Measurements from ENCODE around the gene TAF1A.

TAF1A gene

GRCh38 chr1:222539951-222540597 lies 49.7 kb downstream of the TAF1A start:
- no peak for DNase-seq (ENCODE audit: low read depth in 1 of 2, low spot score in 1 of 2)

GRCh38 chr1:222535455-222535854 lies 54.3 kb downstream of the TAF1A start:
- no peak for DNase-seq (ENCODE audit: low read depth in 1 of 2, low spot score in 1 of 2)

DNA sequence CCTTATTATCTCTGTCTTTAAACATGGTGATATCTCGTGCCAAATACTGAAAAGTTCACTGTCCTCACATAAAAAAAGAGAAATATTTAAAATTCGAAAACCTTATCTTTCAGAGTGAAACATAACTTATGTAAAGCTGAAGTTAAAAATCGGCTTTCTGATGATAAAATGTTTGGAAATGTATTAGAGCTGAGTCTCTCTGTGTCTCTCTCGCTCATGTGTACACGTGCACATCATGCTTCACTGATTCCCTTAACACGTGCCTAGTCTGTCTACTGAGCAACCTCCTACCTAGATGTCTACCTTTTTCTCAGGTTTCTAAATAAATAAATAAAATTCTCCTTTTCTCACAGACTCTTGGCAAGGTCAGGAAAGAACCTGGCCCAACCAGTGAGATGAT lies 58.9 kb downstream of the TAF1A start:
- DNase-seq (ENCODE audit: low read depth in 1 of 2, low spot score in 1 of 2) = no peak

DNA sequence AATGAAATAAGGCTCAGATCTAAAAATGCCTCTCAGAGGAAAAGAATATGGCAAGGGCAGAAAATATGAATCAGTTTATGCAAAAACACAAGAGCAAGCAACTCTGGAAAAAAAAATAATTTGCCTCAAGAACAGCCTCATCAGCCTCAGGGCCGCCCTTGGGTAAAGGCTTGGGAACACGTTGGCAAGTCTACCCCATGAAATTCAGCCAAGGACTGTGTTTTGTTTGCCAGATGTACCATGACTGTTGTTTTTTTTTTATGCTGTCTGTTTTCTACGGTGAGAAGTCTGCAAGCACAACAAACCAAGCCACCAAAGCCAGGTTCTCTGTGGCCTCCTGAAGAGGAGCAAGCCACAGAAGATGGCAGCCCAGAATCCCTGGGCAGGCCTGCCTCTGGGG lies 59.8 kb downstream of the TAF1A start:
- DNase-seq (ENCODE audit: low read depth in 1 of 2, low spot score in 1 of 2) = no peak

- DNase-seq (ENCODE audit: low read depth in 1 of 2, low spot score in 1 of 2) = no peak
These were observed 60.6 kb downstream of the TAF1A start for GRCh38 chr1:222529181-222529580.

DNA sequence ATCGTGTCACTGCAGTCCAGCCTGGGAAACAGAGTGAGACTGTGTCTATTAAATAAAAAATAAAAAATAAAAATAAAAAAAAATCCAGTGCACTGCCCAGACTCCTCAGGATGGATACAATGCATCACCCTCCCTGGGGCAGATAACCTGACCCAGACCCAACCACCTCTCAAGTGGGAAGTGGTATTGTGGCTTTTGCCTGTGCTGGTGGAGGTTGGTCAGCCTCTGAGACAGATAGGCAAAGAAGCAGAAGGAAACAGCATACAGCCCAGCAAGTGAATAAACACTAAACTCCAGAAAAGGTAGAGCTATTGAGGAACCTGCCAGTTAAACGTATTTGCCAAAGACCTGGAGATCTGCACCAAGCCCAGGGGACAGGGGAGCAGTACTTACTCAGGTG lies 63.8 kb downstream of the TAF1A start:
- DNase-seq (ENCODE audit: low read depth in 1 of 2, low spot score in 1 of 2) = no peak

DNA sequence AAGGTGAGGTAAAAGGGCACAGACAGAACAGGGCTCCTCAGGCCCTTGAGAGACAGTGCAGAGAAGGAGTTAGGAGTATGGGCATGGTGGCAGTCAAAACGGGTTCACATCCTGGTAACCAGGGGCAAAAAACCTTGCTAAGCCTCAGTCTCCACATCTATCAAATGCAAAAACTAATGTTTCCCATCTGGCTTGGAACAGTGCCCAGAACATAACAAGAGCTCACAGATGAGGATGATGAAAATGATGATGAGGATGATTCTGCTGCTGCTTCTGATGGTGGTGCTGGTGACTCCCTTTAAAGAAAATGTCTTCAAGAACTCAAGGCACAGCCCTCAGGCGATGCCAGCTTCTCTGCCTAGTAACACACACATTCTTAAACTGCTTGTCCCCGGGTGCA lies 65.9 kb downstream of the TAF1A start:
- no peak for DNase-seq (ENCODE audit: low read depth in 1 of 2, low spot score in 1 of 2)

DNA sequence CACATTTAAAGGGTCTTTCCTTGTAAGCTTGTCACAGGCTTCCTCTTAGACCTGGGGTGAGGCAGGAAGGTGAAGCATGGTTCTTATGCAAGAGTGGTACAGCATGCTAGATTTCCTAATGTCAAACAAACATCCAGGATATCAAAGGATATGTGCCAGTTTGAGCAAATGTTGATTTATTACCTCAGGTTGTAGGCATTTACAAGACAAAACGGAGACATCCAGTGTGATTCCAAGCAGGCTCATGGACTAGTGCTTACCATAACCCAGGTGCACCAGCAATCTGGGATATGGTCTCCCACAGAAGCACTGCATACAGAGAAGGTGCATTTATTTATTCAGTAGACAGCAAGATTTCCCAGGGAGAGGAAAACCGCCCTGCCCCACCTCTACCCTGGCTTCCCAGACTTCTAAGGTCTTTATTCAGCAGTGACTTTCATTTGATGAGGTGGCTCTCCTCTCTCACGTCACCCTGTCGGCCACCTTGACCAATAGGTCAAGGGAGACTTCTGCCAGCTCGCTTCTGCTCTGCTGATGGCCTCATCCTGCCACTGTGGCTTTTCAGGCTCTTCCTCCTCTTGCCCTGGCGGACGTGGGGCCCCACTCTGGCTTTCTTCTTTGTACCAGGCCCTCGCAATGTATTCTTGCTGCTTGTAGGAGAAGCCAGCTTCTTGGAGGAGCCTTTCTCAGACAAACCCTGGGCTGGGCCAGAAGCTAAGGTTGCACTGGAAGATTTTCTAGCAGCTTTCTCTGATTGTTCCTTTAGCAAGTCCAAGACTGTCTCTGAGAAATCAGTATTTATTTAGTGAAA lies 67.4 kb downstream of the TAF1A start:
- no peak for DNase-seq (ENCODE audit: low read depth in 1 of 2, low spot score in 1 of 2)

- DNase-seq (ENCODE audit: low read depth in 1 of 2, low spot score in 1 of 2) = no peak
These were observed 68.2 kb downstream of the TAF1A start for GRCh38 chr1:222521299-222522104.

Data from stimulated activated CD4-positive, alpha-beta T cell treated with anti-CD3 and anti-CD28 coated beads, Interleukin-15, amount 100 ng/mL, for 1 hour (primary cell).